8988T (cell line): ENCODE measurements around the gene CHTOP.
A peak's percentile ranks its signal among the peaks of the same experiment; 100 is the strongest.
"Not testable (repeated sequence)": the region's sequence is repeated elsewhere in the genome, so short reads cannot be mapped to it uniquely, and the experiment has no call there.

Experiments
- DNase-seq: peaks from one replicate; pipeline ENCODE4 v3.0.0; 2011

The CHTOP gene

GRCh38 chr1:153635872-153636271 is 2.0 kb downstream of the CHTOP start:
- no peak for DNase-seq

DNA sequence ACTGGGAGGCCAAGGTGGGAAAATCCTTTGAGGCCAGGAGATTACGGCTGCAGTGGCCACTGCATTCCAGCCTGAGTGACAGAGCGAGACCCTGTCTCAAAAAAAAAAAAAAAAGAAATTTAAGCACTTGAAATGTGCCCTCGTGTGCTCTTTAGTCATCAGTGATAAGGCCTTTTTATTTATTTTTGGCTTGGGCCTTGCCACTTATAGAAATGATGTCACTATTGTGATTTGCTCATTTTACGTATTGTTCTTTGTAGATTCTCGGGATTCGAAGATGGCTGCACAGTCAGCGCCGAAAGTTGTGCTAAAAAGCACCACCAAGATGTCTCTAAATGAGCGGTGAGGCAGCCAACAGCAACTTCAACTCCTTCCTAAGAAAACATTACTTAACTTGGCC is 2.4 kb downstream of the CHTOP start:
- no peak for DNase-seq

DNA sequence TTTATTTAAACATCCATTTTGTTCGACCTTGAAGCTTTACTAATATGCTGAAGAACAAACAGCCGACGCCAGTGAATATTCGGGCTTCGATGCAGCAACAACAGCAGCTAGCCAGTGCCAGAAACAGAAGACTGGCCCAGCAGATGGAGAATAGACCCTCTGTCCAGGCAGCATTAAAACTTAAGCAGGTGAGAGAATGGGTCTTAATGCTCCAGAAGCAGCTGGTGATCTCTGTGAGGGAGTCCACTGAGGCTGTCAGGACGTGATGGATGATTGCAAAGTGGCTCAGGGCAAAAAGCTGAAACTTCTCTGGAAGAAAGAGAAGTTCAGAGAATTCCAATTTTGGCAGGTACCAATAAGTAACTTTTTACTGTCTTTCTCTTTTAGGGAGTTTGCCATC is 4.4 kb downstream of the CHTOP start:
- DNase-seq: no peak

GRCh38 chr1:153639280-153639679 is 5.4 kb downstream of the CHTOP start:
- no peak for DNase-seq

DNA sequence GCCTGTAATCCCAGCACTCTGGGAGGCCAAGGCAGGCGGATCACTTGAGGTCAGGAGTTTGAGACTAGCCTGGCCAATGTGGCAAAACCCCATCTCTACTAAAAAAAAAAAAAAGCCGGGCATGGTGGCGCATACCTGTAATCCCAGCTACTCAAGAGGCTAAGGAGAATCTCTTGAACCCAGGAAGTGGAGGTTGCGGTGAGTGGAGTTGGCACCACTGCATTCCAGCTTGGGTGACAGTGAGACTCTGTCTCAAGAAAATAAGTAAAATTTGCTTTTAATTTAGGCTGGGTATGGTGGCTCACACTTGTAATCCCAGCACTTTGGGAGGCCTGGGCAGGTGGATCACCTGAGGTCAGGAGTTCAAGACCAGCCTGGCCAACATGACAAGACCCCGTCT is 6.3 kb downstream of the CHTOP start:
- DNase-seq: not testable (repeated sequence)

GRCh38 chr1:153640861-153641260 is 7.0 kb downstream of the CHTOP start:
- no peak for DNase-seq

- DNase-seq: no peak
Observed at GRCh38 chr1:153642161-153642560, 8.3 kb downstream of the CHTOP start.

GRCh38 chr1:153643100-153643499 is 9.2 kb downstream of the CHTOP start:
- DNase-seq: no peak

- DNase-seq: no peak
Observed at GRCh38 chr1:153643816-153644215, 9.9 kb downstream of the CHTOP start.

GRCh38 chr1:153646672-153647345 is 12.9 kb downstream of the CHTOP start:
- DNase-seq: no peak

DNA sequence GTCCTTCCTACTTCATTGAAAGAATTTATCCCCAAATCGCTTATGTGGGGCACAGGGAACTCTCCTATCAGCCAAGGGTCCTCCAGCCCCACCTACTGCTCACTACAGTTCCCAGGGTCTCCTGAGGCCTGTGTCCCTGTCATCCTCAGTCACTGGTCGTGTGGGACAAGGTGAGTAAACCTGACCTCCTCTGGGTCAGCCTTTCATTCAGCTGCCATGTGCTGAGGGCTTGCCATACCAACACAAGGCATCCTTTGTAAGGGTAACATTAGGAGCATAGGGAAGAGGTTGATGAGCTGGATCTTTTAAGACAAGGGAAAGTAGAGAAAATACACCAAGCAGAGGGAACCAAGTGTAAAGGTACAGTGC is 13.5 kb downstream of the CHTOP start:
- DNase-seq: no peak

GRCh38 chr1:153648000-153648643 is 14.3 kb downstream of the CHTOP start:
- no peak for DNase-seq

GRCh38 chr1:153649137-153649862 is 15.4 kb downstream of the CHTOP start:
- DNase-seq: no peak

DNA sequence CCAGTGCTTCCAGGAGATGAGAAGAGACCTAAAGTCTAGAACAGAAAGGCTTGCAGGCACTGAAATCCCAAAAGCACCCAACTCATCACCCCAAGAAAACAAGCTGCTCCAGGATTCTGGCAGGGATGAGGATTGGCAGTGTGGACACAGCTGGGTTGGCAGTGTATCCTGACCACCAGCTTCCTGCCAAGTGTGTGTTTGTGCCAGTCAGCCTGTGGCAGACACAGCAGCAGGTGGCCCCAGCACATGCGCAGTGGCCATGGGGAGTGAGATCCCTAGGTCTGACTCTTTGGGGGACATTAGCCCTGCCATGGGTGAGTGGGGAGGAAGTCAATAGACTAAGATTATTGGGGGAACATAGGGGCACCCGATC is 16.0 kb downstream of the CHTOP start:
- no peak for DNase-seq

- no peak for DNase-seq
Observed at GRCh38 chr1:153651771-153652170, 17.9 kb downstream of the CHTOP start.

GRCh38 chr1:153652805-153653500 is 19.1 kb downstream of the CHTOP start:
- no peak for DNase-seq

- DNase-seq: no peak
Observed at GRCh38 chr1:153655333-153655732, 21.5 kb downstream of the CHTOP start.

DNA sequence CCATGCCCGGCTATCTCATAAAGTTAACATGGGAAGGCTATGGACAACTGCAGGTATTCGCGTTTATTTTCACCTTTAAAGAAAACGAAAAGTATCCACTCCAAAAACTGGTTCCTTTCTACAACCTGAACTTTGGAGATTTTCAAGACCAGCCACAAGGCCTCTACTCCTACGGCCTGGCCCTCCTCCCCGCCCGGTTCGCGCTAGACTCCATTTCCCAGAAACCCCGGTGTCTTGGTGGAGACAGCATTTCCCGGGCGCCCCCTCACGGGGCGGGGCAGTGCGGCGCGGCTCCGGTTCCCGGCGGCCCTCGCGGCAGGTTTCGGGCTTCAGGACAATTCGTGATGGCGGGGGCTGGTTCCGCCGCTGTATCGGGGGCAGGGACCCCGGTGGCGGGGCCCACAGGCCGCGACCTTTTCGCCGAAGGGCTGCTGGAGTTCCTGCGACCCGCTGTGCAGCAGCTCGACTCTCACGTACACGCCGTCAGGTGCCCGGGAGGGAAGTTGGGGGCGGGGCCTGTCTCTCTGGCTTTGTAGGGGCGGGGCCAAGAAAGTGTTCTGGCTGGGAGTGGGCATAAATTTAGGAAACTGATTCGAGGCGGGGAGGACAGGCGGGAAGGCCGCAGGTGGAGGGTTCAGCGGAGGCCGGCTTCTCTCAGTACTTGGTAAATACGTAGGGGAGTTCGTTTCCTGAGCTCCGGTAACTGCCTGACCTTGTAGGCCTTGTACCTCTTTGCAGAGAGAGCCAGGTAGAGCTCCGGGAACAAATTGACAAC is 24.7 kb downstream of the CHTOP start, which contains the start of gene SNAPIN:
TSS of gene SNAPIN (plus strand) at position 304 of the 775 bp plus-strand sequence. CDS start at position 345, 41 bp downstream.
- DNase-seq: peak; percentile 72

GRCh38 chr1:153659175-153659534 is 25.3 kb downstream of the CHTOP start:
- no peak for DNase-seq

DNA sequence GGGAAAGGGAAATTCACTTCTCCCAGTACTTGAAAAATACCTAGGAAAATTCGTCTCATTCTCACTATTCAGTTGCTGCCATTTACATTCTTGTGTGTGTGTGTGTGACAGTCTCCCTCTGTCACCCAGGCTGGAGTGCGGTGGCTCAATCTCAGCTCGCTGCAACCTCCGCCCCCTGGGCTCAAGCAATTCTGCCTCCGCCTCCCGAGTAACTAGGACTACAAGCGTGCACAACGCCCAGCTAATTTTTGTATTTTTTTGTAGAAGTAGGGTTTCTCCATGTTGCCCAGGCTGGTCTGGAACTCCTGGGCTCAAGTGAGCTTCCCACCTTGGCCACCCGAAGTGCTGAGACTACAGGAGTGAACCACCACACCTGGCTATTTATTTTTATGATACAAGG is 25.8 kb downstream of the CHTOP start:
- DNase-seq: no peak

DNA sequence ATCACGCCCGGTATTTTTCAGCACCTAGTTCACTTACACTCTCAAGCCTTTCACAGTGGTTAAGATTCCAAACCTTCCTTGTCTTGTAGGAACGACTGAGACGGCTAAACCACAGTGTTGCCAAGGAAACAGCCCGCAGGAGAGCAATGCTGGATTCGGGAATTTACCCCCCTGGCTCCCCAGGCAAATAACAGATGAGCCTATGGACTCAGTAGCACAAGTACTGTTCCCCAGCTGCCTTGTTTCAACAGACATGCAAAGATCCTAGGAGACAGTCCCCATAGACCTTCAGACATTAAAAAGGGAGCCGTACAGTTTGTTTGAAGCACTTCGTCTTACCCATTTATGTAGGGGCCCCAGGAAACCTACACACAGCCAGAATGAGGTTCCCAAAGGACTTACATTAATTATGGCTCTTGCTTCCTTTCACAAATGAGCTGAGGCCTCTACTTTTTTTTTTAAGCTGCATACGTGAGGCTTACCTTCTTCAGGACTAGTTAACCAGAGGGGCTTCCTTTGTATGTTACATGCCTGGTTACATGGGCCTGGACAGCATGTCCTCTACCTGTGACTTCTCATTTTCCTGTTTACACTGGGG is 27.3 kb downstream of the CHTOP start:
- DNase-seq: no peak

DNA sequence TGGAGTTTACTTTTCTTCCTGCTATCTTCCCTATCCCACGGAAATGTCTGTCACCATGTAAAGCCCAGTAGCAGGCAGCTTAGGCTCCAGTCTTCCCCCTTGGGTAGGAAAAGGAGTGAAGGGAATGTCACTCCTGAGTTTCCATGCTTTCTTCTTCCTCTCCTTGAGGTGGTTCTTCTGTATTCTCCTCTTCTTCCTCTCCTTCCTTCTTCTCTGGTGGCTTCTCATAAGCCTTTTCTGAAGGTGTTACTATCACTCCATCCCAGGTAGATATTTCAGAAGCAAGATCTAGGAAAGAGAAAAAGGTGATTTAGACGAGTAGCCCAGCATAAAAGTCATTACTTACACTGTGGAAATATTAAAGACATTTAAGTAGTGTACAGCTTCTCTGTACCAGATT is 28.4 kb downstream of the CHTOP start:
- no peak for DNase-seq
